Measurements from ENCODE around the gene FAM193B. TPM values are rescaled to one million over a fixed set of nuclear protein-coding genes. Genes with fewer than 3 reads are reported as not detected.
A peak's percentile ranks its signal among the peaks of the same experiment; 100 is the strongest.

FAM193B gene
- total RNA-seq, 1 experiment from 2014 or later = 41.1 TPM

DNA sequence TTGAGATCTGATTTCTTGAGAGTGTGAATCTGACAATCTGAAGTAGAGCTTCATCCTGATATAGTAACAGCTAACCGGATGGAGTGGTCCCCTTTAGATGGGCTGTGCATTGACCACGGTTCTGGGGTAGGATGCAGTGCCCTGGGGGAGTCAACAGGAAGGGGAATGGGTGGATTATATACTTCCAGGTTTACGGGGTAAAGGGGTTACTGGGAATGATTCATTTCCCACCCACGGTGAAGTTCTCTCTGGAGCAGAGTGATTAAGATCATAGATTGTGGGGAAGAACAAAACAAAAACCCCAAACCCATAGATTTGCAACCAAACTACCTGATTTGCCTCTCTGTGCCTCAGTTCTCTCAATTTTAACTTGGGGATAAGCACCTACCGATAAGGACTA is 44.1 kb upstream of the FAM193B start:
- Histone ChIP-seq H3K79me2 (ENCODE audit: low read length) (peaks cover 22% of the 10 kb centered on the region), H3K36me3 (ENCODE audit: low read depth, low read length) (peaks cover 33% of the 10 kb centered on the region), H3K27me3 (ENCODE audit: low read length) (no peaks in the 10 kb centered on the region), H4K20me1 (ENCODE audit: low read length) (0 out of 2 replicates have a peak, but pooled peaks cover 2% of the 10 kb centered on the region), H2AFZ (ENCODE audit: low read length) (no peak overlapping the region), H3K4me2 (ENCODE audit: low read length) (peak overlapping the region; percentile 33; the same call in 1 of the 2 replicates), H3K4me1 (ENCODE audit: insufficient read depth, low read length) (peaks cover 11% of the 10 kb centered on the region), H3F3A (ENCODE audit: low read length, unreplicated experiment) (no peaks in the 10 kb centered on the region), H3K27ac (ENCODE audit: low read length) (no peak overlapping the region), H3K4me3 (ENCODE audit: low read length) (no peak overlapping the region), H3K9me2 (replicated peaks; ENCODE audit: low read length) (no peaks in the 10 kb centered on the region), H3K9me3 (ENCODE audit: low read length) (no peaks in the 10 kb centered on the region), H3K9ac (ENCODE audit: low read length) (no peak overlapping the region)
- POLR2A ChIA-PET (ENCODE audit: unreplicated experiment) = interaction anchor here (0.6 kb wide), 1 partner anchor 70 kb away, joined by 4 read pairs; no protein-coding TSS in a partner anchor
- BruUV-seq (replicated peaks) = no TSS peak
- TF ChIP-seq, protein P1, sequence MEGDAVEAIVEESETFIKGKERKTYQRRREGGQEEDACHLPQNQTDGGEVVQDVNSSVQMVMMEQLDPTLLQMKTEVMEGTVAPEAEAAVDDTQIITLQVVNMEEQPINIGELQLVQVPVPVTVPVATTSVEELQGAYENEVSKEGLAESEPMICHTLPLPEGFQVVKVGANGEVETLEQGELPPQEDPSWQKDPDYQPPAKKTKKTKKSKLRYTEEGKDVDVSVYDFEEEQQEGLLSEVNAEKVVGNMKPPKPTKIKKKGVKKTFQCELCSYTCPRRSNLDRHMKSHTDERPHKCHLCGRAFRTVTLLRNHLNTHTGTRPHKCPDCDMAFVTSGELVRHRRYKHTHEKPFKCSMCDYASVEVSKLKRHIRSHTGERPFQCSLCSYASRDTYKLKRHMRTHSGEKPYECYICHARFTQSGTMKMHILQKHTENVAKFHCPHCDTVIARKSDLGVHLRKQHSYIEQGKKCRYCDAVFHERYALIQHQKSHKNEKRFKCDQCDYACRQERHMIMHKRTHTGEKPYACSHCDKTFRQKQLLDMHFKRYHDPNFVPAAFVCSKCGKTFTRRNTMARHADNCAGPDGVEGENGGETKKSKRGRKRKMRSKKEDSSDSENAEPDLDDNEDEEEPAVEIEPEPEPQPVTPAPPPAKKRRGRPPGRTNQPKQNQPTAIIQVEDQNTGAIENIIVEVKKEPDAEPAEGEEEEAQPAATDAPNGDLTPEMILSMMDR (conservative IDR thresholded peaks at IDR 0.05; ENCODE audit: low read depth, low read length) = no peak
- TF ChIP-seq EZH2 (IDR thresholded peaks at IDR 0.05; ENCODE audit: low read length, unreplicated experiment) (no peak), EZH2phosphoT487 (IDR thresholded peaks at IDR 0.05; ENCODE audit: borderline replicate concordance, low read length) (no peak)
- intact Hi-C loops (cut with micrococcal nuclease) = no loop called here
- DNase-seq = no peak
- ATAC-seq = no peak
- CTCF ChIA-PET = no interaction called here

DNA sequence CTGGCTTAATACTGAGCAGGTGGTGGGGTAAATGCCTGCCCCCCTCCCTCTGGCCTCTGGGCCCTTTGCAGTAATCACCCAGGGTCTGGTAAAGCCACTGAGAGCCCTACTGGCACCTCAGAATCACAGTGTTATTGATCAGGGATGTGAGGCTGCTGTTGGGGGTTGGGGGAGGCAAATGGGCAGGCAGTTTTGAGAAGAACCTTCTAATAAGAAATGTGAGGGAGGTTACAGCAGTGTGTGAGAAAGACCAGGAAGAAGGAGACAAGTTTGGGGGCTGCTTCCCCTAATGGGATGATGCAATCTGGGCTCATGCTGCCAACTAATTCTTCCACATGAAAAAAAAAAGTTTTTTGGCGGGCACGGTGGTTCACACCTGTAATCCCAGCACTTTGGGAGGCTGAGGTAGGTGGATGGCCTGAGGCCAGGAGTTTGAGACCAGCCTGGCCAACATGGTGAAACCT is 42.4 kb upstream of the FAM193B start:
- intact Hi-C loops (cut with micrococcal nuclease) = no loop called here
- Histone ChIP-seq H3F3A (ENCODE audit: low read length, unreplicated experiment) (no peaks in the 10 kb centered on the region), H3K4me1 (ENCODE audit: insufficient read depth, low read length) (peaks cover 18% of the 10 kb centered on the region), H2AFZ (ENCODE audit: low read length) (no peak overlapping the region), H4K20me1 (ENCODE audit: low read length) (0 out of 2 replicates have a peak, but pooled peaks cover 7% of the 10 kb centered on the region), H3K4me3 (ENCODE audit: low read length) (no peak overlapping the region), H3K79me2 (ENCODE audit: low read length) (peaks cover 37% of the 10 kb centered on the region), H3K27ac (ENCODE audit: low read length) (no peak overlapping the region), H3K9me2 (replicated peaks; ENCODE audit: low read length) (no peaks in the 10 kb centered on the region), H3K4me2 (ENCODE audit: low read length) (no peak overlapping the region), H3K36me3 (ENCODE audit: low read depth, low read length) (peaks cover 36% of the 10 kb centered on the region), H3K27me3 (ENCODE audit: low read length) (no peaks in the 10 kb centered on the region), H3K9ac (ENCODE audit: low read length) (no peak overlapping the region), H3K9me3 (ENCODE audit: low read length) (no peaks in the 10 kb centered on the region)
- ATAC-seq (no peak), DNase-seq (no peak)
- TF ChIP-seq EZH2phosphoT487 (IDR thresholded peaks at IDR 0.05; ENCODE audit: borderline replicate concordance, low read length) = no peak
- TF ChIP-seq EZH2 (IDR thresholded peaks at IDR 0.05; ENCODE audit: low read length, unreplicated experiment) = no peak
- TF ChIP-seq, protein P1 (conservative IDR thresholded peaks at IDR 0.05; ENCODE audit: low read depth, low read length) = no peak
- ChIA-PET CTCF (no interaction called here), POLR2A (ENCODE audit: unreplicated experiment) (no interaction called here)
- no TSS peak for BruUV-seq (replicated peaks)

DNA sequence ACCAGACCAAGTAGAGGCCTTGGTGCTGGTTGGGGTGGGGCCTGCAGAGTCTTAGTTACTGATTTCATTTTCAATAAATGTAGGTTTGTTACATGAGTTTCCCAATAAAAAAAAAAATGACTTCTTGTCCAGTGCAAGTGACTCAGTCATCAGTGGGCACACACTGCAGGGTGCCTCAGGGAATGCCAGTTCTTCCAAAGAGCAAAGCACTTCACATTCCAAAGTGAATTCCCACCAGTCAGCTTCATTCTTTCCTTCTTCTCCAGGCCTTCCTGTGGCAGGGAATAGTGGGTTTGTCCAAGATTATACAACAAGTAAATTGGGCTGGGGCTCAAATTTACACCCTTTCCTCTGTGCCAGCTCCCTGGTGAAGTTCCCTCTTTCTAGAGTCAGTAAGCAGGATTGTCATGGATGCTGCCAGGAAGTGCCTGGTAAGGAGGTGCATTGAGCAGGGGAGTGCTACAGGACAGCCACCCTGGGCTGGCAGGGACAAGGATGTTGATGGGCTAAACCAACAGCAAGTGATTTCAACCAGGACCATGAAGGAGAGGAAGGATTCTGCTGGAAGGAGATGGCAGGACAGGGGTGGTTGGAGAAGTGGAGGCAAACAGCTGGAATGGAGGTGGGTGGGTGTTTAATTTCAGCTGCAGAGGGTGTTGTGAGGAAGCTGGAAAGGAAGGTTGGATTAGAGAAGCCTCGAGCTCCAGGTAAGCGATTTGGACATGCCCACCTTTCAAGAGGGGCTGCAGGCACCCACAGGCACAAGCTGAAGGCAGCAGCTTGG is 41.8 kb upstream of the FAM193B start:
- BruUV-seq (replicated peaks) = no TSS peak
- POLR2A ChIA-PET (ENCODE audit: unreplicated experiment) = no interaction called here
- Histone ChIP-seq H3K9me3 (ENCODE audit: low read length) (no peaks in the 10 kb centered on the region), H3K36me3 (ENCODE audit: low read depth, low read length) (peaks cover 36% of the 10 kb centered on the region), H2AFZ (ENCODE audit: low read length) (no peak overlapping the region), H3K9me2 (replicated peaks; ENCODE audit: low read length) (no peaks in the 10 kb centered on the region), H3K79me2 (ENCODE audit: low read length) (peaks cover 33% of the 10 kb centered on the region), H3K27me3 (ENCODE audit: low read length) (no peaks in the 10 kb centered on the region), H4K20me1 (ENCODE audit: low read length) (0 out of 2 replicates have a peak, but pooled peaks cover 7% of the 10 kb centered on the region), H3K9ac (ENCODE audit: low read length) (no peak overlapping the region), H3K27ac (ENCODE audit: low read length) (no peak overlapping the region), H3K4me3 (ENCODE audit: low read length) (no peak overlapping the region), H3K4me1 (ENCODE audit: insufficient read depth, low read length) (peaks cover 23% of the 10 kb centered on the region), H3K4me2 (ENCODE audit: low read length) (no peak overlapping the region), H3F3A (ENCODE audit: low read length, unreplicated experiment) (no peaks in the 10 kb centered on the region)
- ATAC-seq (no peak), DNase-seq (no peak)
- CTCF ChIA-PET = no interaction called here
- no peak for TF ChIP-seq EZH2phosphoT487 (IDR thresholded peaks at IDR 0.05; ENCODE audit: borderline replicate concordance, low read length)
- no peak for TF ChIP-seq EZH2 (IDR thresholded peaks at IDR 0.05; ENCODE audit: low read length, unreplicated experiment)
- TF ChIP-seq, protein P1 (conservative IDR thresholded peaks at IDR 0.05; ENCODE audit: low read depth, low read length) = no peak
- intact Hi-C loops (cut with micrococcal nuclease) = no loop called here

Data from PC-3 (cell line).